ENCODE data around the gene ISCU. TPM values are rescaled to one million over a fixed set of nuclear protein-coding genes. Genes with fewer than 3 reads are reported as not detected.

The ISCU gene
- polyA plus RNA-seq, 1 donor (not counting 4 experiments of a cell fraction or from before 2014, with no cell fraction given), result 106 TPM

DNA sequence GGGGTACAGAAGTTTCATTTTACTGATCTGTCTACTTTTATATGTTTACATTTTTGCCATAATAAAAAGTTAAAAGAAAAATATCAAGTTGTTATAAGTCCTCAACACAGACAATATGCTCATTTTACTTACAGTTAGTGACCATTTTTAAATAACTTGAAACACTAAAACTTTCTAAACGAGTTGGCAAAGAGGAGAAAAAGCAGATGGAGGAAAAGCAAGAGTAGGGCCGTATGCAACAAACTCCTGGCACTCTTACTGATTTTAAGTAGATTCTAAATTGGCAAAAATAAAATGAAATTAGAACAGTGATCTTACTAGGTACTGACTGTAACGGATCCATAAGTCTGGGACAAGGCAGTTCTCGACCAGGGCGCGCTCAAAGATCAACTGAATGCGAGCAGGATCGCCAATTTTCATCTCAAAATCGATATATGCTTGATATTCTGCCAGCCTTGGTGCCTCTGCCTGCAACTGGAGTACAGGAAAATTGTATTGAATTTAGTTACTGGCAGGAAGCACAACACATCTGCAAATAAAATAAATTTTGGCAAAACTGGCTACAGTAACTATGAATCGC is 23.7 kb upstream of the ISCU start:
- no peaks in the 10 kb centered on the region for H3K4me1 ChIP-seq (ENCODE audit: control insufficient read depth, extremely low read depth, insufficient read depth, low read length)
- H3K9me1 ChIP-seq (ENCODE audit: control insufficient read depth, extremely low read depth, insufficient read depth, low read length), result no peaks in the 10 kb centered on the region
- H3K4me2 ChIP-seq (ENCODE audit: control insufficient read depth, extremely low read depth, insufficient read depth, low read depth, low read length), result no peak overlapping the region
- FAIRE-seq (no peak), DNase-seq (ENCODE audit: low read depth, low spot score) (no peak)
- no peaks in the 10 kb centered on the region for H3K27me3 ChIP-seq (ENCODE audit: control insufficient read depth, extremely low read depth, insufficient read depth, low read length)
- no peak overlapping the region for H3K9ac ChIP-seq (ENCODE audit: control insufficient read depth, extremely low read depth, insufficient read depth, low read length)
- peaks cover 17 to 23% of the 10 kb centered on the region in 2 experiments for H3K36me3 ChIP-seq (ENCODE audit: control insufficient read depth in 2 of 2, extremely low read depth in 1 of 2, insufficient read depth in 2 of 2, low read length in 2 of 2)
- no peak overlapping the region for H3K4me3 ChIP-seq (ENCODE audit: control insufficient read depth in 2 of 3, extremely low read depth in 1 of 3, insufficient read depth in 2 of 3, low read depth in 1 of 3, low read length in 3 of 3)
- TF ChIP-seq, protein P1, sequence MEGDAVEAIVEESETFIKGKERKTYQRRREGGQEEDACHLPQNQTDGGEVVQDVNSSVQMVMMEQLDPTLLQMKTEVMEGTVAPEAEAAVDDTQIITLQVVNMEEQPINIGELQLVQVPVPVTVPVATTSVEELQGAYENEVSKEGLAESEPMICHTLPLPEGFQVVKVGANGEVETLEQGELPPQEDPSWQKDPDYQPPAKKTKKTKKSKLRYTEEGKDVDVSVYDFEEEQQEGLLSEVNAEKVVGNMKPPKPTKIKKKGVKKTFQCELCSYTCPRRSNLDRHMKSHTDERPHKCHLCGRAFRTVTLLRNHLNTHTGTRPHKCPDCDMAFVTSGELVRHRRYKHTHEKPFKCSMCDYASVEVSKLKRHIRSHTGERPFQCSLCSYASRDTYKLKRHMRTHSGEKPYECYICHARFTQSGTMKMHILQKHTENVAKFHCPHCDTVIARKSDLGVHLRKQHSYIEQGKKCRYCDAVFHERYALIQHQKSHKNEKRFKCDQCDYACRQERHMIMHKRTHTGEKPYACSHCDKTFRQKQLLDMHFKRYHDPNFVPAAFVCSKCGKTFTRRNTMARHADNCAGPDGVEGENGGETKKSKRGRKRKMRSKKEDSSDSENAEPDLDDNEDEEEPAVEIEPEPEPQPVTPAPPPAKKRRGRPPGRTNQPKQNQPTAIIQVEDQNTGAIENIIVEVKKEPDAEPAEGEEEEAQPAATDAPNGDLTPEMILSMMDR (optimal IDR thresholded peaks at IDR 0.05 in 1 of 3, IDR thresholded peaks at IDR 0.05 in 1 of 3, conservative IDR thresholded peaks at IDR 0.05 in 1 of 3; ENCODE audit: extremely low read depth in 1 of 3, insufficient read depth in 2 of 3, low read length in 3 of 3), result no peak
- TF ChIP-seq EZH2 (IDR thresholded peaks at IDR 0.05; ENCODE audit: low read length), result no peak
- peaks cover 45% of the 10 kb centered on the region for H3K79me2 ChIP-seq (ENCODE audit: control insufficient read depth, insufficient read depth, low read length)
- dilution Hi-C loops (cut with MboI; ENCODE audit: extremely low pct_ligation_motif_present, low sequenced_read_pairs), result no loop called here
- peaks cover 6% of the 10 kb centered on the region for H4K20me1 ChIP-seq (ENCODE audit: control insufficient read depth, extremely low read depth, insufficient read depth, low read length)
- no peaks in the 10 kb centered on the region for H3K9me3 ChIP-seq (ENCODE audit: control insufficient read depth, low read depth, low read length)
- no peak overlapping the region for H2AFZ ChIP-seq (ENCODE audit: control insufficient read depth, low read length)
- H3K27ac ChIP-seq (ENCODE audit: control insufficient read depth, insufficient read depth, low read length), result no peak overlapping the region

DNA sequence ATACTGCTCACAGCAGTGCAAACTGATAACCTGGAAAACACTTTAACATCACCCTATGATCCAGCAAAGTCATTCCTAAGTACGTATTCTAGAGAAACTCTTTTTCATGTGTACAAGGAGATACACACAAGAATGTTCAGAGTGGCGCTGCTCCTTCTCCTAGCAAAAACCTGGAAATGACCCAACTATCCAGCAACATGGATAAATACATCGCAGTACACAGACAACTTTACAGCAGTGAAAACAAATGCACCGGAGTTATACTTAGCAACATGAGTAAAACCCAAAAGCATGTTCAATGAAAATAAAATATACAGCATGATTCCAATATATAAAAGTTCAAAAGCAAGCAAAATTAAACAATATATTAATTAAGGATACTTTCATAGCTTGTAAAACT is 20.1 kb upstream of the ISCU start:
- H3K27ac ChIP-seq (ENCODE audit: control insufficient read depth, insufficient read depth, low read length), result no peak overlapping the region
- H3K4me3 ChIP-seq (ENCODE audit: control insufficient read depth in 2 of 3, extremely low read depth in 1 of 3, insufficient read depth in 2 of 3, low read depth in 1 of 3, low read length in 3 of 3), result no peak overlapping the region
- H2AFZ ChIP-seq (ENCODE audit: control insufficient read depth, low read length), result no peak overlapping the region
- peaks cover 6% of the 10 kb centered on the region for H4K20me1 ChIP-seq (ENCODE audit: control insufficient read depth, extremely low read depth, insufficient read depth, low read length)
- H3K79me2 ChIP-seq (ENCODE audit: control insufficient read depth, insufficient read depth, low read length), result peaks cover 52% of the 10 kb centered on the region
- H3K27me3 ChIP-seq (ENCODE audit: control insufficient read depth, extremely low read depth, insufficient read depth, low read length), result no peaks in the 10 kb centered on the region
- no peak overlapping the region for H3K9ac ChIP-seq (ENCODE audit: control insufficient read depth, extremely low read depth, insufficient read depth, low read length)
- H3K9me3 ChIP-seq (ENCODE audit: control insufficient read depth, low read depth, low read length), result no peaks in the 10 kb centered on the region
- no peak for FAIRE-seq
- dilution Hi-C loops (cut with MboI; ENCODE audit: extremely low pct_ligation_motif_present, low sequenced_read_pairs), result no loop called here
- peaks cover 14 to 19% of the 10 kb centered on the region in 2 experiments for H3K36me3 ChIP-seq (ENCODE audit: control insufficient read depth in 2 of 2, extremely low read depth in 1 of 2, insufficient read depth in 2 of 2, low read length in 2 of 2)
- no peak for TF ChIP-seq EZH2 (IDR thresholded peaks at IDR 0.05; ENCODE audit: low read length)
- TF ChIP-seq, protein P1 (optimal IDR thresholded peaks at IDR 0.05 in 1 of 3, IDR thresholded peaks at IDR 0.05 in 1 of 3, conservative IDR thresholded peaks at IDR 0.05 in 1 of 3; ENCODE audit: extremely low read depth in 1 of 3, insufficient read depth in 2 of 3, low read length in 3 of 3), result no peak
- H3K4me1 ChIP-seq (ENCODE audit: control insufficient read depth, extremely low read depth, insufficient read depth, low read length), result no peaks in the 10 kb centered on the region
- H3K4me2 ChIP-seq (ENCODE audit: control insufficient read depth, extremely low read depth, insufficient read depth, low read depth, low read length), result no peak overlapping the region
- DNase-seq (ENCODE audit: low read depth, low spot score), result no peak
- H3K9me1 ChIP-seq (ENCODE audit: control insufficient read depth, extremely low read depth, insufficient read depth, low read length), result no peaks in the 10 kb centered on the region

Measured in keratinocyte (primary cell).